Effector memory CD4-positive, alpha-beta T cell (primary cell): ENCODE results near the gene ASB6.
A peak's percentile ranks its signal among the peaks of the same experiment; 100 is the strongest.

Experiments used
- DNase-seq, 3 donors: peaks; one replicate each; pipeline ENCODE4 v3.0.0-alpha.2; 2020
- H3K27ac ChIP-seq: 2 replicates; pipeline ENCODE4 v1.7.0; 2013; ENCODE audit warnings: mild to moderate bottlenecking, low read length, moderate library complexity; ENCODE audit not compliant: insufficient read depth, poor library complexity, severe bottlenecking
- H3K27me3 ChIP-seq: replicated peaks from 2 replicates; pipeline ENCODE4 v1.7.0; 2013; ENCODE audit warnings: mild to moderate bottlenecking, low read length; ENCODE audit not compliant: insufficient read depth, control insufficient read depth, poor library complexity, severe bottlenecking
- H3K36me3 ChIP-seq: 2 replicates; pipeline ENCODE4 v1.7.0; 2013; ENCODE audit warnings: mild to moderate bottlenecking, low read length, moderate library complexity; ENCODE audit not compliant: control insufficient read depth, insufficient read depth
- H3K4me1 ChIP-seq: 2 replicates; pipeline ENCODE4 v1.7.0; 2013; ENCODE audit warnings: low read length, mild to moderate bottlenecking; ENCODE audit not compliant: control insufficient read depth, insufficient read depth, poor library complexity, severe bottlenecking
- H3K4me3 ChIP-seq: 2 replicates; pipeline ENCODE4 v1.7.0; 2013; ENCODE audit warnings: low read length, low read depth, mild to moderate bottlenecking; ENCODE audit not compliant: insufficient read depth, poor library complexity, severe bottlenecking
- H3K9me3 ChIP-seq: 2 replicates; pipeline ENCODE4 v1.7.0; 2013; ENCODE audit warnings: mild to moderate bottlenecking, low read length, moderate library complexity; ENCODE audit not compliant: control insufficient read depth

Gene ASB6

DNA sequence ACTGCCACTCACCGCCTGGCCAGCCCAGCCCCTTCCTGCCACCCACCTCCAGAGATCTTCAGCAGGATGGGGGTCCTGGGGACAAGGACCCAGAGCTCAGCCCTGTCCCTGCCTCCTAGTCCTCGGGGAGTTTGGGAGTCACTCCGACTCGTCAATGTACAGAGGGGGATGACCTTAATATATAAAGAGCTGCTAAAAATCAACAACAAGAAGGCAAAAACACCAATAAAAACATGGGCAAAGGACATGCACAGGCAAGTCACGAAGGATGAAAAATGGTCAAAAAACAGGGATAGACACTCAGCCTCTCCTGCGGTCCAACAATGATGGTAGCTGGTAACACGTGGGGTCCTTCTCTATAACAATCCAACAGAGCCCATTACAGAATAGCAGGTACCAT, 4.7 kb upstream of the ASB6 start:
- no peaks in the 10 kb centered on the region for H3K36me3 ChIP-seq
- H3K27ac ChIP-seq: no peak overlapping the region
- H3K4me3 ChIP-seq: no peak overlapping the region
- no peak for DNase-seq
- no peaks in the 10 kb centered on the region for H3K27me3 ChIP-seq
- no peaks in the 10 kb centered on the region for H3K4me1 ChIP-seq
- no peaks in the 10 kb centered on the region for H3K9me3 ChIP-seq

GRCh38 chr9:129646252-129646651, 4.3 kb upstream of the ASB6 start:
- Histone ChIP-seq H3K36me3 (no peaks in the 10 kb centered on the region), H3K4me1 (peaks cover 2% of the 10 kb centered on the region), H3K27me3 (no peaks in the 10 kb centered on the region), H3K9me3 (no peaks in the 10 kb centered on the region), H3K27ac (no peak overlapping the region), H3K4me3 (no peak overlapping the region)
- no peak for DNase-seq

DNA sequence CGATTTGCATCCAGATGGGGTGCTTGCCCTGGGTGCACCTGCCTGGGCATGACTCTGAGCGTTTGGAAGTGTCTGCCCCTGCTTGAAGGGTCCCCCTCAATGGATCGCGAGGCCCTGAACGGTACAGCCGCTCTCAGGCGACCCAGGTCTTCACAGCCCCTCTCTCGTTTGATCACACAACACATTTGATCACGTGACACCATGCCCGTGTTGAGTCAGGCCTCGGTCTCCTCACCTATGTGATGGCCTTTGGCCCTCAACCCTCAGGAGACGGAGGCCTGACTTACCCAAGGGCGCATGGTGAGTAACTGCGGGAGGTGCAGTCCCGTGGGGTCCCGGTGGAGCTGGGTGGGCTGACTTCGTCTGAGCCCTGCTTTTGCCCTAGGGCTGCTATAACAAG, 3.0 kb upstream of the ASB6 start:
- Histone ChIP-seq H3K9me3 (no peaks in the 10 kb centered on the region), H3K27ac (no peak overlapping the region), H3K27me3 (no peaks in the 10 kb centered on the region), H3K4me3 (no peak overlapping the region), H3K4me1 (peaks cover 16% of the 10 kb centered on the region), H3K36me3 (no peaks in the 10 kb centered on the region)
- no peak for DNase-seq

DNA sequence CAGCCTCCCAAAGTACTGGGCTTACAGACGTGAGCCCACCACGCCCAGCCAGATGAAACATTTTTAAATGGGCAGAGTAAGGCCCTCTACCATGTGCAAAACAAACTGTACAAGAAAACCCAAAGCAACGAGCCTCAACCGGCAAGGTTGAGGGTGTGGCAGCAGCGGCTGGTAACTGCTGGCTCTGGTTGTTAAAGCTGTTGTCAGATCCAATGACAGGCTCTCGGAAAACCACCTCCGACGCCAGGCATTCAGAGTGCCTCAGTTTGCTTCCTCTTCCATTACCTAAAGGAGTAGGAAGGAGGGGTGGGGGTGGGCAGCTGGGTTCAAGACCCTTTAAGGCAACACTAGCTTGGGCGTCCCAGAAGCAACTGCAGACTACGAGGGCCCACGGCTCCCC, 2.4 kb upstream of the ASB6 start:
- H3K27me3 ChIP-seq: no peaks in the 10 kb centered on the region
- peaks cover 3% of the 10 kb centered on the region for H3K36me3 ChIP-seq
- peaks cover 17% of the 10 kb centered on the region for H3K4me1 ChIP-seq
- no peak for DNase-seq
- no peak overlapping the region for H3K27ac ChIP-seq
- H3K4me3 ChIP-seq: no peak overlapping the region
- H3K9me3 ChIP-seq: no peaks in the 10 kb centered on the region

DNA sequence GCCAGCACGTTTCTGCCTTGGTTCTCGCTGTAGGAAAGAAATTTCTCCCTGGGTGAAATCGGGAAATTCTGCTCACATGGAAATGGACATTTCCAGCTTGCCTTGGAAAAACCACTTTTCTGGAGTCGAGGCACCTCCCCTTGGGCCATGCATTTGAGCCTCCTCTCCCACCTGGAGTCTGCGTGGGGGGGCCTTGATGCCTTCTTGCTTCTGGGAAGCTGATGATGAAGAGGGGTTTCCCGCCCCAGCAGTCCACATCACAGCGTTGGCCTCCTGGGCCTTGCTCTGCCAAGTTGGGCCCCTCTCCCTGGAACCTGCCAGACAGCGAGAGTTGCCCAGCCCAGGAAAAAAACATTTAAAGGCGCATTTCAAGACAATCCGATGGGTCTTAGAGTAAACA, 1.8 kb upstream of the ASB6 start:
- H3K36me3 ChIP-seq: peaks cover 10% of the 10 kb centered on the region
- no peak overlapping the region for H3K27ac ChIP-seq
- no peak overlapping the region for H3K4me3 ChIP-seq
- no peak for DNase-seq
- peaks cover 17% of the 10 kb centered on the region for H3K4me1 ChIP-seq
- no peaks in the 10 kb centered on the region for H3K9me3 ChIP-seq
- H3K27me3 ChIP-seq: no peaks in the 10 kb centered on the region

- peaks cover 17% of the 10 kb centered on the region for H3K4me1 ChIP-seq
- H3K36me3 ChIP-seq: peaks cover 33% of the 10 kb centered on the region
- peak overlapping the region; percentile 80 for H3K27ac ChIP-seq
- peak overlapping the region; percentile 99 for H3K4me3 ChIP-seq
- no peak for DNase-seq
- H3K9me3 ChIP-seq: no peaks in the 10 kb centered on the region
- H3K27me3 ChIP-seq: no peaks in the 10 kb centered on the region
These were observed 841 bp downstream of the ASB6 start for GRCh38 chr9:129640871-129641749.

- no peak overlapping the region for H3K4me3 ChIP-seq
- no peak for DNase-seq
- H3K36me3 ChIP-seq: peaks cover 39% of the 10 kb centered on the region
- H3K27ac ChIP-seq: peak overlapping the region; percentile 0
- H3K9me3 ChIP-seq: no peaks in the 10 kb centered on the region
- H3K4me1 ChIP-seq: peaks cover 17% of the 10 kb centered on the region
- no peaks in the 10 kb centered on the region for H3K27me3 ChIP-seq
These were observed 1.7 kb downstream of the ASB6 start for GRCh38 chr9:129640086-129640870.

GRCh38 chr9:129639756-129640085, 2.2 kb downstream of the ASB6 start:
- Histone ChIP-seq H3K4me3 (no peak overlapping the region), H3K4me1 (peaks cover 17% of the 10 kb centered on the region), H3K36me3 (peaks cover 45% of the 10 kb centered on the region), H3K27ac (no peak overlapping the region), H3K9me3 (no peaks in the 10 kb centered on the region), H3K27me3 (no peaks in the 10 kb centered on the region)
- no peak for DNase-seq

GRCh38 chr9:129639034-129639630, 2.8 kb downstream of the ASB6 start:
- no peak for DNase-seq
- no peaks in the 10 kb centered on the region for H3K27me3 ChIP-seq
- no peaks in the 10 kb centered on the region for H3K9me3 ChIP-seq
- H3K4me3 ChIP-seq: no peak overlapping the region
- H3K27ac ChIP-seq: no peak overlapping the region
- H3K4me1 ChIP-seq: peaks cover 17% of the 10 kb centered on the region
- peaks cover 51% of the 10 kb centered on the region for H3K36me3 ChIP-seq
